ENCODE results near the gene PPP6R2.

DNA sequence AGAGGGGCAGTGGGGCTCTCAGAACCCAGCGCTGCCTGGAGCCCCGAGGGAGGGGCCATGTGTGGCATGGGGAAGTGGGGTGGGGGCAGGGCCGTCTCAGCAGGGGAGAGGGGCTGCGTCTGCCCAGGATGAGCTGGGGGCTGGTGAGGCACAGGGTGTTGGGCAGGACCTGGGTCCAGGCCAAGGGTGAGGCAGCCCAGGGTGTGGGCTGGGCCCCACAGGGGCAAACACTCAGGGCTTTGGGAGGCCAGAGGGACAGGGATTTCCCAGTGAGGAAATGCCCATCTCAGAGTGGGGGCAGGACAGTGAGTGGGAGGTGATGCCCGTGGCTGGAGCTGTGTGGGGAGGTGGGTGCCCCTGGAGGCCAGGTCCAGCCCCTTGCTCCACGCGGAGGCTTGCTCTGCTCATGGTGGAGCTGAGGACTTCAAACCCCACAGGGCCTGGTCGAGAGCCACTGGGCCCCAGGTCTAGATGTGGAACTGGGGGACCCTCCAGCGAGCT, 41.0 kb upstream of the PPP6R2 start:
- no peak for TF ChIP-seq GATA3 (IDR thresholded peaks at IDR 0.05; ENCODE audit: low read depth, low read length)
- TF ChIP-seq GATA2 (IDR thresholded peaks at IDR 0.05; ENCODE audit: low read depth, low read length): no peak

Data from SH-SY5Y (cell line).